Aorta (tissue), 5 donors: ENCODE measurements around the gene PEX11B. TPM values are rescaled to one million over a fixed set of nuclear protein-coding genes. Genes with fewer than 3 reads are reported as not detected.
"Not testable (repeated sequence)": the region's sequence is repeated elsewhere in the genome, so short reads cannot be mapped to it uniquely, and the experiment has no call there.

ENCODE experiments used
- ATAC-seq: fragments of 200-7000 bp; cut with Tn5 transposase; one replicate; pipeline ENCODE4 v1.9.1; 2022; ENCODE audit warnings: moderate library complexity; ENCODE audit not compliant: low FRiP score
- DNase-seq, 2 donors: peaks; one replicate each; pipeline ENCODE4 v3.0.0-alpha.2; 2020
- H3K27ac ChIP-seq, 2 donors: one replicate each; pipeline ENCODE4 v1.5.1; 2013; ENCODE audit warnings: low read length in 2 of 2, mild to moderate bottlenecking in 2 of 2, moderate library complexity in 2 of 2, control low read depth in 1 of 2, inconsistent platforms in 1 of 2, low read depth in 1 of 2
- H3K27me3 ChIP-seq, 2 donors: one replicate each; pipeline ENCODE4 v1.6.1; 2013; ENCODE audit warnings: control low read depth in 1 of 2, low read length in 1 of 2, mild to moderate bottlenecking in 1 of 2, moderate library complexity in 1 of 2; ENCODE audit not compliant: insufficient read depth in 2 of 2, control insufficient read depth in 1 of 2
- H3K36me3 ChIP-seq, 2 donors: one replicate each; pipeline ENCODE4 v1.6.1; 2013; ENCODE audit warnings: control low read depth in 1 of 2, low read length in 1 of 2, mild to moderate bottlenecking in 1 of 2; ENCODE audit not compliant: insufficient read depth in 2 of 2, control insufficient read depth in 1 of 2
- H3K4me1 ChIP-seq, 2 donors: one replicate each; pipeline ENCODE4 v1.6.1; 2013; ENCODE audit warnings: low read length in 2 of 2, control low read depth in 1 of 2, mild to moderate bottlenecking in 1 of 2, moderate library complexity in 1 of 2; ENCODE audit not compliant: insufficient read depth in 2 of 2, control insufficient read depth in 1 of 2
- H3K4me3 ChIP-seq, 2 donors: one replicate each; pipeline ENCODE4 v1.5.1; 2013; ENCODE audit warnings: low read length in 2 of 2, control low read depth in 1 of 2, mild to moderate bottlenecking in 1 of 2
- H3K9me3 ChIP-seq: one replicate; pipeline ENCODE4 v1.6.1; 2013; ENCODE audit warnings: mild to moderate bottlenecking, low read length; ENCODE audit not compliant: control insufficient read depth
- WGBS, 2 donors: extraction: QIAGEN DNeasy Blood & Tissue Kit; methylation state at CpG; one replicate each; pipeline ENCODE4 v1.1.7; 2013; 5-methylcytosine and 5-hydroxymethylcytosine counted together
- intact Hi-C, 2 donors: fragments of 100-400 bp; cut with DNase I; formaldehyde crosslinking; loops; one replicate each; pipeline versions ENCODE4 v1.14.2 to v1.15.0; 2022
- polyA plus RNA-seq, 2 donors: library from polyadenylated mRNA; stranded (reverse); fragments of 200-250 nt; gene quantifications; one replicate each; pipeline ENCODE4 v1.2.3, GENCODE V29; 2013
- total RNA-seq, 2 donors: library from RNA; stranded (reverse); fragmentation: NEBNext Ultra II Directional; extraction: Animal tissue kit (Norgen Biotek cat#: 25700); gene quantifications; one replicate each; pipeline ENCODE4 v1.2.1, GENCODE V29; 2021
- donor health status: healthy with polysubstance abuse.
- donor health status: Bipolar disorder and iron deficiency.
- donor health status: DM: no; HTN: no; CAD: no.
- donor health status: DM: no; HTN: no; CAD: no.
- donor health status: DM: yes; HTN: yes; CAD: no.

Gene PEX11B
- total and polyA plus RNA-seq, 4 donors = 10.0 to 20.6 (median 16.6) TPM

DNA sequence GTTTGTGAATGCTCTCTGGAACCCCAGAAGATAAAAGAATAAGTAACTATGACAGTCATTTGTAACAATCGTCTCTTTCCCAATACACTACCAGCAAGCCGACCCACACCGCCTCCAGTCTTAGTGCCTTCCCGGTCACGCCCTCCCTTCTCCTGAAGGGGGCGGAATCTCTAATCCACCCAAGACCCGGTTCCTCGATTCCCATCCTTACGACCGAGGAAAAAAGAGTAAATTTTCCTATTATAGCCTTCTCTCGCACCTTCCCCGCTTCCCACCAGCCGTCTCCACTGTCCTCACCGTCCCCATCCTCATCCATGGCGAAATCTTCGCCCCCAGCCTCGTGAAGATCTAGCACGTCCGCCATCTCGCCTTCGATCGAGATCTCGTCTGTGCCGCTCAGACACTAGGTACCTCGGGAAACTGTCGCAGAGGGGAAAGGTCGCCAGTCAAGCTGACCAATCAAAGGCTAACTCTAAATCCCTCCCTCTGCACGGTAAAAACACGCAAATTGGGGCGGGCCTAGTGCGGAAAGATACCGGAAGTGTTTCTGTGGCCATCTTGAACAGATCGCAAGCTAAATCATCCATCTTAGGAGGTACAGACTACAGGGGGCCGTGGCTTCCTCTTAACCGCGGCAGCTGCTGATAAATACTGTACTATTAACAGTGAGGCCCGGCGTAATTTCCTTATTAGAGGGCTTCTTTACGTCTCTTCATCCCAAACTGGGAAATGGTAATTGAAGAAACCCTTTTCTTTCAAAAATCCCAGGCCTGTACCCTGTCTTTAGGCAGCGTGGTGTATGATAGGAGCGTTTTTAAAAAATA is 8.8 kb upstream of the PEX11B start, which contains the start of gene RBM8A:
Gene RBM8A (minus strand): TSS at position 422 of the 824 bp plus-strand sequence. CDS start 58 bp downstream, at position 364.
- intact Hi-C loops = loop anchor here (2.0 kb wide), 2 partner anchors 30 to 36 kb away; no protein-coding TSS in a partner anchor
- no peaks in the 10 kb centered on the region for H3K27me3 ChIP-seq
- H3K36me3 ChIP-seq = peaks cover 0 to 1% of the 10 kb centered on the region in 2 donors
- no peaks in the 10 kb centered on the region for H3K9me3 ChIP-seq
- peak within 1 kb of the TSS; percentile 69 to 77 for H3K27ac ChIP-seq
- H3K4me3 ChIP-seq = peak within 1 kb of the TSS; percentile 67 to 72
- no peaks in the 10 kb centered on the region for H3K4me1 ChIP-seq
- ATAC-seq (peak; percentile 97), DNase-seq (peak; percentile 95 to 96)
- WGBS, 2 donors = 0% methylated on average over 41 of the region's 41 CpGs

DNA sequence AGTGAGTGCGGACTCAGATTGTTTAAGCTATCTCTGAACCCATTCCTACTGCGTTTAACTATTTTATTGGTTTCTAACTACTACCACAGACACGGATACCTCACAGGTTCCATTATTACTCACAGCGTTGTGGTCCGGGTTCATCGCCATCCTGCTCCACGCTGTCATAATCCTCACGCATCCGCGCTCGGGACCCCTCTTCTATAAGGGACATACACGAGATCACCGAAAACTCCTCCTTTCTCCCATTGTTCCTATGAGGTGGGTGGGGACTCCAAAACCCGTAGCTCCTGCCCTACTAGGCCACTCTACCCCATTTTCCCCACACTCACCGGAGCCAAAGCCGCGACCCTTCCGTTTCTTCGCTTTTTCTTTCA is 8.2 kb upstream of the PEX11B start:
- Histone ChIP-seq H3K36me3 (peaks cover 0 to 1% of the 10 kb centered on the region in 2 donors), H3K4me3 (peak overlapping the region; percentile 30 to 67), H3K4me1 (no peaks in the 10 kb centered on the region), H3K27me3 (no peaks in the 10 kb centered on the region), H3K27ac (peak overlapping the region; percentile 34 to 69), H3K9me3 (no peaks in the 10 kb centered on the region)
- ATAC-seq (peak; percentile 3), DNase-seq (no peak)
- intact Hi-C loops = loop anchor here (2.0 kb wide), 2 partner anchors 30 to 36 kb away; no protein-coding TSS in a partner anchor
- WGBS, 2 donors = 7 to 9% methylated on average over 19 of the region's 19 CpGs

DNA sequence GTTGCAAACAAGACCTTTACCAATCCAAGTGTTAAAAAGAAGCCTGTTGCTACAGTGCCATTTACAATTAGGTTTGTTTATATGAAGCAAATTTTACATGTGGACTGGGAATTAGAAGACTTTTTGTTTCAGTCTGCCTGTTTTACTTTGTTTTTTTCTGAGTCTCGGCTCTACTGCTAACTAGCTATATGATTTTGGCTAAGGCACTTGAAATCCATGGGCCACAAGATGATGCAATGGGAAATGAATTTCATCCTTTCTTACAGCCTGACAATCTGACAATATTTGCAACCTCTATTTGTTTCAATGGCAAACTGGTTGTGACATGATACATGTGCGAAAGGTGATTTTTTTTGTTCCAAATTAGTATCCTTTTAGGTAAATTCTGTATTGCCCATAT is 3.7 kb upstream of the PEX11B start:
- Histone ChIP-seq H3K27ac (no peak overlapping the region), H3K36me3 (peaks cover 0 to 1% of the 10 kb centered on the region in 2 donors), H3K9me3 (no peaks in the 10 kb centered on the region), H3K27me3 (no peaks in the 10 kb centered on the region), H3K4me3 (no peak overlapping the region), H3K4me1 (no peaks in the 10 kb centered on the region)
- intact Hi-C loops = no loop called here
- no peak for ATAC-seq
- no peak for DNase-seq
- 54 to 56% methylated on average over 2 of the region's 2 CpGs for WGBS, 2 donors

DNA sequence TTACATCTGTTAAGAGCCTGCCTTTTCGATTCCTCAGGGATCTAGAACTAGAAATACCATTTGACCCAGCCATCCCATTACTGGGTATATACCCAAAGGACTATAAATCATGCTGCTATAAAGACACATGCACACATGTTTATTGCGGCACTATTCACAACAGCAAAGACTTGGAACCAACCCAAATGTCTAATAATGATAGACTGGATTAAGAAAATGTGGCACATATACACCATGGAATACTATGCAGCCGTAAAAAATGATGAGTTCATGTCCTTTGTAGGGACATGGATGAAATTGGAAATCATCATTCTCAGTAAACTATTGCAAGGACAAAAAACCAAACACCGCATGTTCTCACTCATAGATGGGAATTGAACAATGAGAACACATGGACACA is 1.8 kb upstream of the PEX11B start:
- 92 to 93% methylated on average over 2 of the region's 4 CpGs for WGBS, 2 donors
- H3K36me3 ChIP-seq, DNase-seq, H3K9me3 ChIP-seq, H3K4me1 ChIP-seq, H3K4me3 ChIP-seq, intact Hi-C loops, H3K27me3 ChIP-seq, ATAC-seq, H3K27ac ChIP-seq: not testable (repeated sequence)

DNA sequence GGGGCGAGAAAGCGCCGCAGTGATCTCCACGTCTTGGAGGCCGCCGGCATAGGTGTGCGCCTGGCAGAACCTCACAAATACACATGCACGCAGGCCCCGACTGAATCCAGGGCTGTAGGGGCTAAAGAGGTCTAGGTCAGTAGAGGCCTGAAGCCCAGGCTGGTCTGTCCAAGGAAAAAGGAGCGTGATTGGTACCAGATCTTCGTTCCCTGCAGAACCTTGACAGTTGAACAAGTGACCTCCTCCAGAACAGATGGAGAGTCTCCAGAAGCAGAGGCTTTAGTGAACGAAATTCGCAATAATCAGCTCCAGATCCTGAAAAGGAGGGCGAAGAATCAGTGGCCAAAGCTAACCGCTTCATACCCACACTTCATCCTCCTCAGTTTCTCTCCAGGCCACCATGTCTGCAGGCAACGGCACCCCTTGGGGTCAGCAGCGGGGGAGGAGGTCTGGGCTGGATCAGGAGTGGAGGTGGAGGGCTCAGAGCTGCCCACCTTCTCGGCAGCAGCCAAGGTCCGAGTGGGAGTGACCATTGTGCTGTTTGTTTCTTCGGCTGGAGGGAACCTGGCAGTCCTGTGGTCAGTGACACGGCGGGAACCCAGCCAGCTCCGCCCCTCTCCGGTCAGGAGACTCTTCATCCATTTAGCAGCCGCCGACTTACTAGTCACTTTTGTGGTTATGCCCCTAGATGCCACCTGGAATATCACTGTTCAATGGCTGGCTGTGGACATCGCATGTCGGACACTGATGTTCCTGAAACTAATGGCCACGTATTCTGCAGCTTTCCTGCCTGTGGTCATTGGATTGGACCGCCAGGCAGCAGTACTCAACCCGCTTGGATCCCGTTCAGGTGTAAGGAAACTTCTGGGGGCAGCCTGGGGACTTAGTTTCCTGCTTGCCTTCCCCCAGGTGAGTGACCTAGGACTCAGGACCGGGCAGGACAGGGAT is 749 bp upstream of the PEX11B start:
- Histone ChIP-seq H3K27ac (peak overlapping the region; percentile 7 to 49), H3K4me1 (no peaks in the 10 kb centered on the region), H3K9me3 (no peaks in the 10 kb centered on the region), H3K36me3 (no peaks in the 10 kb centered on the region), H3K4me3 (peak overlapping the region; percentile 15 to 73), H3K27me3 (no peaks in the 10 kb centered on the region)
- peak; percentile 23 for ATAC-seq
- 2 to 5% methylated on average over 33 of the region's 33 CpGs for WGBS, 2 donors
- DNase-seq = peak; percentile 77 to 86
- intact Hi-C loops = loop anchor here in 1 of 2 donors (5.0 kb wide), 1 partner anchor 38 kb away; the partner anchor contains the start of gene LIX1L

DNA sequence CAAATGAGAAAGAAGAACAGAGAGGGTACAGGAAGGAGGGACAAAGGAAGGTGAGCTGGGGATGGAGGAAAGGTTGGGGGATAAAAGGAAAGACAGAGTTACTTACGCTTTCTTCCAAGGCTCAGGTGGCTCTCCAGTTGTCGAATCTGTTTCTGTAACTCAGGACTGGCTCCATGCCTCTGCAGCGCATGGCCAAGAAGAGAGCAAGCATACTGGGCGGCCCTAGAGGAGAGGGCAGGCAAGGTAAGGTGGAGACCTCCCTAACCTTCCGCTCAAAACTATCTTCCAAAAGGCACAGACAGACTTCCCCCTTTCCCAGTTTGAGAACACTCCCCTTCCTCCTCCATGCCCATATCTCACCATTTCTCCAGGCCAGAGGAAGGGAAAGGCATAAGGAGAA is 922 bp downstream of the PEX11B start:
- Histone ChIP-seq H3K36me3 (no peaks in the 10 kb centered on the region), H3K9me3 (no peaks in the 10 kb centered on the region), H3K4me3 (peak overlapping the region; percentile 73 to 75), H3K27ac (no peak overlapping the region), H3K4me1 (no peaks in the 10 kb centered on the region), H3K27me3 (no peaks in the 10 kb centered on the region)
- WGBS, 2 donors = 68 to 70% methylated on average over 5 of the region's 5 CpGs
- intact Hi-C loops = loop anchor here in 1 of 2 donors (5.0 kb wide), 1 partner anchor 40 kb away; the partner anchor contains the start of gene LIX1L
- no peak for ATAC-seq
- DNase-seq = no peak

DNA sequence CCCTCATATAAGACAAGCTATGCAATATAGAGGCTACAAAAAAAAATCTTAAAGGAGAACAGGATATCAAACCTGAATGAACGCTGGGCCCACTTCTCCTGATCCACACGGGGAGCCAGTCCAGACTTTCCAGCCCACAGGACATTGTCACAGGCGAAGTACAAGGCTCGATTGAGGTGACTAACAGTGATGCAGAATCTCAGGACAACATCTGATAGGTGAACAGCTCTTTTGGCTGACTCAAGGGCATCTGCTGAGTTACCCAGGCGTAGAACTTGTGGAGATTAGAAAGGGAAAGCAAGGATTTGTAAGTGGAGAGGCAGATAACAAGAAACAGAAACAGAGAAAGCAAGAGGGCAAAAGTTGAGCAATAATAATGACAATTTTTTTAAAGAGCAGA is 1.8 kb downstream of the PEX11B start:
- Histone ChIP-seq H3K4me3 (no peak overlapping the region), H3K27ac (no peak overlapping the region), H3K36me3 (no peaks in the 10 kb centered on the region), H3K4me1 (no peaks in the 10 kb centered on the region), H3K27me3 (no peaks in the 10 kb centered on the region), H3K9me3 (no peaks in the 10 kb centered on the region)
- DNase-seq = no peak
- intact Hi-C loops = loop anchor here in 1 of 2 donors (5.0 kb wide), 1 partner anchor 41 kb away; the partner anchor contains the start of gene LIX1L
- WGBS, 2 donors = 78 to 79% methylated on average over 5 of the region's 5 CpGs
- no peak for ATAC-seq

DNA sequence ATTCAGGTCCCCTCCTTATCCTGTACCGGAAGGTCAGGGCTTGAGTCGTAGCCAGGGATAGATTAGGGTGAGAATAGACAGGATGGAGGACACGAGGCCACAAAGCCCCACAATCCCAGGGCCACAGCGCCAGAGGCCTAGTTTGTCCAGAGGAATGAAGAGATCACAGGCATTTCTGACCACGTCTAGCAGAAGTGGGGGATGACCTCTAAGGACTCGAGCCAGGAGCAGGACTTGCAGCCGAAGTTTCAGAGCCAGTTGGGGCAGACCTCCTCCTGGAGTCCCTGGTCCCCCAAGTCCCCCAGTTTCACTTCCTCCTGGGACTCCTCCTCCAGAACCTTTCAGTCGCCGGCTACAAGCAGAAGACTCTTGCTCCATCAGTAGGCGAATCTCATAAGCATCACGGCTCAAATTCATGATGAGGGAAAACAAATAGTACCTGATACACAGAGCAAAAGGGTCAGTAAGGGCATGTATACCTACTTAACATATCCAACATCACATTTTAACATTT is 6.3 kb downstream of the PEX11B start:
- peak in 1 of 2 donors; percentile 46 for DNase-seq
- Histone ChIP-seq H3K4me1 (no peaks in the 10 kb centered on the region), H3K9me3 (no peaks in the 10 kb centered on the region), H3K36me3 (no peaks in the 10 kb centered on the region), H3K4me3 (no peak overlapping the region), H3K27me3 (no peaks in the 10 kb centered on the region), H3K27ac (no peak overlapping the region)
- intact Hi-C loops = loop anchor here (5.0 kb wide), 1 partner anchor 65 kb away; the partner anchor contains the start of gene NUDT17 (in 2 of the 2)
- no peak for ATAC-seq
- WGBS, 2 donors = 78 to 82% methylated on average over 11 of the region's 11 CpGs
